CD4-positive, alpha-beta T cell treated with Interleukin-4 for 4 hours (primary cell): Measurements from ENCODE around the gene DNAJC1.
"Not testable (repeated sequence)": the region's sequence is repeated elsewhere in the genome, so short reads cannot be mapped to it uniquely, and the experiment has no call there.

Experiments used
- DNase-seq: peaks from one replicate; pipeline ENCODE4 v3.0.0-alpha.2; 2020

The DNAJC1 gene

DNA sequence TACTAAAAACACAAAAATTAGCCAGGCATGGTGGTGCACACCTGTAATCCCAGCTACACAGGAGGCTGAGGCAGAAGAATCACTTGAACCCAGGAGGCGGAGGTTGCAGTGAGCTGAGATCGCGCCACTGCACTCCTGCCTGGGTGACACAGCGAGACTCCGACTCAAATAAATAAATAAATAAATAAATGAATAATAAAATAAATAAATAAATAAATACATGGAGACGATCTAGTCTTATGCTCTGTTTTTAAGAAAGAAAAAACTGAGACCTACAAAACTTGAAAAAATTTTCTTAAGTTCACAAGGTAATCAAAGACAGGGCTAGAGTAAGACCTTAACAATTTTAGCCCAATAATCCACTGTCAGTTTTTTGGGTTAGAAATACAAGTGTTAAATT, 181.3 kb downstream of the DNAJC1 start:
- not testable (repeated sequence) for DNase-seq

- no peak for DNase-seq
Observed at GRCh38 chr10:21820952-21821351, 182.6 kb downstream of the DNAJC1 start.

GRCh38 chr10:21818416-21818815, 185.1 kb downstream of the DNAJC1 start:
- DNase-seq, result not testable (repeated sequence)

DNA sequence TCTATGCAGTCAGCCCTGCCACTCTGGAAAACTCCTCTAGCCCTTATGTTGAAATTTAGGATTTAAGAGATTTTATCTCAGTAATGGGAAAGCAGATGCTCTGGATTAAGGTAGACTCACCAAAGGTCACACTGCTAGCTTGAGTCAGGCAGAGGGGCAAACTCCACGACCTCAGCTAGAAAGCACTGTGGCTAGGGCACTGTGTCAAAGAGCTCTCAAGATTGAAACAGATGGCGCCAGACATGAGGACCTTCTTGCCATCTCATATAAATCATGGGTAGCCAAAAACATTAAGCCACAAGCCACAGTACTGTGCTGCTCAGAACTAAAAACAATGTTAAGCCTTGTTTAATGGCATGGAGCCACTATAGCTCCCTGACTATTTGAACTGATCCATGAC, 188.7 kb downstream of the DNAJC1 start:
- no peak for DNase-seq

DNA sequence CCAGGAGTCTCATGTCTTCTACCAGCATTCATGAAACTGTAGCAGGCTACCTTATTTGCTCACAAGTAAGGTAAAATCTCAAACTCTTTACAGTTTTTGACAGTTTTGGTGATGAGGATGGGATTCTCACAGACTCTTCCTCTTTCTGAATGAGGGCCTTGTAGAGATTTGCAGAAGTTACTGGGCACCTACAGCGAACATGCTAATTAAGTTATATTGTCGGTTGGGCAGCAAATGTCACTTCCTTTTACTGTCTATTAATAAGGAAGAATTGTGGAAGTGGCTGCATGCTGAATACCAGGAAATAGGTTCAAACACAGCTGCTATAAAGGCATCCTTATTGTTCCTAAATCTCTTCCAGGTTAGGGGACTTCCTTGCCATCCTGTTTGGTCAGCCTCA, 189.6 kb downstream of the DNAJC1 start:
- DNase-seq, result no peak

DNA sequence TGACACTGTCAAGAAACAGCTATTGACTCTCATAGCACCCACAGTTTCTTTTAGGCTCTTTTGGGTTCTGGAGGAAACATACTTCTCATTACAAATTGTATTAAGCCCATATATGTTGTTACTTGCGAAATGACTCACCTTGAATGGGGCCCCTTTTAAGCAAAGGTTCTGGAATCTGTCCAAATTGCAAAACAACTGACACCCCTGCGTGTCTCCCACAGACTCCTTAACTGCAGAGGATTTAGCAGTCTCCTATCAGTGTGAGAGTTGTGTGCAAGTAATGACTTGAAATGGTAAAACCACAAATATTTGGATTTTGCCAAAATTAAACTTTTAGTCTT, 192.3 kb downstream of the DNAJC1 start:
- no peak for DNase-seq

DNA sequence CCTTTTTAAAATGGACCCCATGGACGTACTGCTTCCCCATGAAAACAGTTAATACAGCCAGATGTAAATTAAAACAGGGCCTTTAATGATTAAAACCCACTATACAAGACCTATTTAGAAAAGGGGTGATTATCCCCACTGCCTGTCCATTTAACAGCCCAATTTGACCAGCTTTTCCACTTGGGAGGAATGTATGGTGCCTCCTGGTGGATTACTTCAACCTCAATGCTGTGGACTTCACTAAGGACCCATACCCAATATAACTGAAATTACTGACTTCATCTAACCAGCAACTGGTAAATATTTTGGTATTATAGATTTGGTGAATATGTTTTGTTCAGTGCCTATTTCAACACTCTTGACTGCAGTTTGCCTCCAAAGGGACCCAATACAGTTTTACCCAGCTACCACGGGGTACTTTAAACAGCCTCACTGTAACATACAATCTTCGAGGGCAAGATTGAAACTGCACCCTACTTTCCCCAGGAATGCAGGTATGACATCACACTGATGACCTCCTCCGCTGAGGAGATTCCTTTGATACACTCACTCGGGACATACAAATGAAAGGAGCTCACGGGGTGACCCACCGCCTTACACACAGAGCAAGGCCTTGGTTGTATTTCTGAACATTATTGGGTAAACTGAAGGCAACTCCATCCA, 192.8 kb downstream of the DNAJC1 start:
- no peak for DNase-seq

GRCh38 chr10:21808550-21808949, 195.0 kb downstream of the DNAJC1 start:
- no peak for DNase-seq

DNA sequence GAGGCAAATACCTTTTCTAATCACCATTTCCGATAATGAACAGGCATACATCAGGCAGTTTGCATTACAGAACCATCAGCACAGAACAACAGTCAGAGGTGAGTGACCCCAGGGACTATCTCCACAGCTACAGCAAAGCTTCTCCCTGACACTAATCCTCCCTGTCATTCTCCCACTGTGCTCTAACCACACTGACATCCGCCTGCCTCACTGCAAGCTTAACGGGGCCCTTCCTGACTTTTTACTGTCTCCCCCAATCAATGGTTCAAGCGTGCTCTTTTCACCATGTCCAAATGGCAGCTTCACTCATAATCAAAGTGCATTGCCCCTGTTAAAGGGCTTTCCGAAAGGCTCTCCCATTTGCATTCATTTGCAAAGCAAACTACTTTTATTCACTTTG, 196.3 kb downstream of the DNAJC1 start:
- DNase-seq, result no peak

DNA sequence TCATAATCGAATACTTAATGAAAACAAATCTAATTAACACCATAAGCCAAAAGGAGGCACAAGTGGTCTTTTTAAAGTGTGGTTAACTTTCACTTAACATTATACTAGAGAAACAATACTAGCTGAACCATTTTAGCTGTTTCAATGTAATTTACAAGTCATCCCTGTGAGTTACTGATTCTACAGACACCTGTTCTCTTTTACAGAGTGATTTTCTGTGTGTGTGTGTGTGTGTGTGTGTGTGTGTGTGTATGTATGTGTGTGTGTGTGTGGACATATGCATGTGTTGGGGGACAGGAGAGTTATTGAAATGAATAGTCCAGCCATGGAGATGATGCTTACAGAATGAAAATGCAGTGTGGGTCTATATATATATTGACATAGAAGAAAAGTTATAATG, 200.2 kb downstream of the DNAJC1 start:
- DNase-seq, result no peak

DNA sequence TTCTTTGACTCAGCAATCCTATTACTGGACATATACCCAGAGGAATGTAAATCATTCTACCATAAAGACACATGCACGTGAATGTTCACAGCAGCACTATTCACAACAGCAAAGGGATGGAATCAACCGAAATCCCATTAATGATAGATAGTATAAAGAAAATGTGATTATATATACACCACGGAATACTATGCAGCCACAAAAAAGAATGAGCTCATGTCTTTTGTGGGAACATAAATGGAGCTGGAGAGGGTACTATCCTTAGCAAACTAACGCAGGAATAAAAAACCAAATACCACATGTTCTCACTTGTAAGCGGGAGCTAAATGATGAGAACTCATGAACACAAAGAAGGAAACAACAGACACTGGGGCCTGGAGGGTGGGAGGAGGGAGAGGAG, 201.9 kb downstream of the DNAJC1 start:
- DNase-seq, result no peak

DNA sequence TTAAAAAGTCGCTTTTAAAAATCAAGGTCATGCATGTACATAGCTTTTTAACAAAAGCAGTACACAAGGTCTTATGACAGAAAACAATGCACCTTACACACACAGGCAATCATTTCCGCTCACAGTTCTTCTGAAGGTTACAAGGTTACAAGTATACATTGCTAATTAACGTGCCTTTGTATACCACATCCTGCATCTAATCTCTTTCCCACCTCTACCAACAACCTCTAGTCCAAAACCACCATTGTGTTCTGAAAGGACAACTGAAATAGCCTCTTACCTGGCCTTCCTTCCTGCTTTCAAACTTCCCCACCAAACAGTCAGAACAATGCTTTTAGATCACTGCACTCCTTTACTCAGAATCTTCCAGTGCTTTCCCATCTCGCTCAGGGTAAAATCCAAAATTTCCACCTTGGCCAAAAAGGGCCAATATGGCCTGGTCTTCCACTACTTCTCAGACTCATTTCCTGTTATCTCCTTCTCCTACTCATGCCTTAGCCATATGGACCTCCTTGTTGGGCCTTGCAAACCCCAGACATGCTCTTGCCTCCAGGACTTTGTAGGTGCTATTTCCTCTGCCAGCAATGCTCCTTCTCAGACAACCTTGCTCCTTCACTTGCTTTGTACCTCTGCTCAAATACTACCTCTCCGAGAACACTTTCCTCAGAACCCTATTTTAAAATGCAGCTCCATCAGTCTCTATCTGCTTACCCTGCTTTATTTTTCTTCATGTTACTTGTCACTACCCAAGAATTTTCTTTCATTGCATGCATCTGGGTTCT, 205.4 kb downstream of the DNAJC1 start:
- peak; percentile 15 for DNase-seq

GRCh38 chr10:21797533-21797932, 206.0 kb downstream of the DNAJC1 start:
- DNase-seq, result no peak

DNA sequence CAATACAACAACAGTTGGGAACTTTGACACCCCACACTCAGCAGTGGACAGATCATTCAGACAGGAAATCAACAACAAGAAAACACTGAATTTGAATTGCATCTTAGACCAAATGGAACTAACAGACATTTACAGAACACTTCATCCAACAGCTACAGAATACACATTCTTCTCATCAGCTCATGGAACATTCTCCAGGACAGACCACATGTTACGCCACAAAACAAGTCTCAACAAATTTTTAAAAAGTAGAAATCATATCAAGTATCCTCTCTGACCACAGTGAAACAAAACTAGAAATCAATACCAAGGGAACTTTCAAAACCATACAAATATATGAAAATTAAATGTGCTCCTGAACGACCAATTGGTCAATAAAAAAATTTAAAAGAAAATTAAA, 212.3 kb downstream of the DNAJC1 start:
- DNase-seq, result no peak

DNA sequence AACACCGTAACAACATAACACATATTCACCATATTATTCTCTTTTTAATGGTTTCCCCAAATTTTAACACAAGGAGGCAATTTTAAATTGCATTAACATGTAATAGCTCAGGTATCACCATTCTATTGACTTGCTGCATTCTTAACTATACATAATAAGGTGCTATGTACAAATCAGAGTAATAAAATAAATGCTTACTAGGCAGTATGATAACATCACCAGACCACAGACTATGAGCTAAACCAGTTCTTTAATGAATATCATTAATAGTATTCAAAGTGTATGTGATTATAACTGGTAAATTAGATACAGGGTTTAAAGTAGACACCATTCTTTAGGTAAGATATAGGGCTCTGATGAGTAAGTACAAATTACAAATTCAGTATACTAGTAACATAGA, 226.6 kb downstream of the DNAJC1 start:
- no peak for DNase-seq

DNA sequence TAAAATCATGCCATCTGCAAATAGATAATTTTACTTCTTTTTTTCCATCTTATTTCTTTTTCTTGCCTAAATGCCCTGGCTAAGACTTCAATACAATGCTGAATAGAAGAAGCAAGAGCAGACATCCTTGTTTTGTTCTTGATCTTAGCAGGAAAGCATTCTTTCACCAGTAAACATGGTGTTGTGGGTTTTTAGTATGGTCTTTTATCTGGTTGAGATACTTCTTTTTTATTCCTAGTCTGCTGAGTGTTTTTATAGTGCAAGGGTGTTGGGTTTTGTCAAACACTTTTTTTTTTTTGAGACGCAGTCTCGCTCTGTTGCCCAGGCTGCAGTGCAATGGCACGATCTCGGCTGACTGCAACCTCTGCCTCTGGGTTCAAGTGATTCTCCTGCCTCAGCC, 232.3 kb downstream of the DNAJC1 start:
- DNase-seq, result no peak

DNA sequence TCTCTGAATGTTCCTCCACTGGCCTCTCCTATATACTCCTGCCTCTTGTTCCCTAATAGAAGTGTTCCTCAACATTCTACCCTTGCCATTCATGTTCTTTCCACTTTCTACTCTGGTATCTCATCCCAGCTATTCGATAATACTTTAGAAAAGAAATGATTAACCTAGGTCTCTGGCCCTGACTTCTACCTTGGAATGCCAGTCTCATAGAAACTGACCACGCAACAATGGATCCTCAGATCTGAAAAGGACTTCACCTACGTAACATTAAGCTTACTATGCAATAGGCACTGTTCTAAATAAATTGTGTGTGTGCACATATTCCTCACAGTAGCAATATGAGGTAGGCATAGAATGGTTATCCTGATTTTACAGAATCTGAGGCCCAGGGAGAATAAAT, 234.5 kb downstream of the DNAJC1 start:
- no peak for DNase-seq

GRCh38 chr10:21764466-21765189, 238.9 kb downstream of the DNAJC1 start:
- no peak for DNase-seq

DNA sequence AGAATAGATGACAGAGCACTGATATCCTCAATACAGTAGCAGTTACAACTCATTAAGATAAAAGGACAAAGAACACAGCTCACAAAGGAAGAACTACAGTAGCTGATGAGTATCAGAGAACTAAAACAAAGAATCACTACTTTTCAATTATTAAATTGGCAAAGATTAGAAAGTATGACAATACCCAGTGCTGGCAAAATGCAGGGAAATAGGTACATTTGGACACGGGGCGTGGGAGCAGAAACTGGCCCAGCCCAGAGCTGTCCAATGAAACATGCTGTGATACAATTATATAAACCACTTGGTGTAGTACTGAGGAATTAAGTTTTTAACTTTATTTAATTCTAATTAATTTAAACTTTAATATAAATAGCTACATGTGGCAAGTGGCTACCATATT, 243.2 kb downstream of the DNAJC1 start:
- no peak for DNase-seq

GRCh38 chr10:21759232-21759631, 244.3 kb downstream of the DNAJC1 start:
- no peak for DNase-seq

DNA sequence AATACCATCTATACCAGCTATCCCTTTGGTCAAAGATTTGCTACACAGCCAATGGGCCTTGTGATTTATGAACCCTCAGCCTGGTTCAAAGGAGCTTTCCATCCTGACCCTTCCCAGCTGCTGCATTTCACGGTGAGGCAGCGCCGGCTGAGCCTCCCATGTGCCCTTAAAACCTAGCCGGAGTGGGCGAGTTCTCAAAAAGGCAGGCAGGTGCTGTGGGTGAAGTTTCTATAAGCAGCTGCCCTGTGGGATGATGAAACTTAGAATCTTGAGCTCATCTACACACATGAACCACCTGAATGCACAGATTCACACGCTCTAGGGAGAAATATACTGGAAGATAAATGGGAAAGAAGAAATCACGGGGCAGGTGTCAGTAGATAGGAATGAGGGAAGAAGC, 244.8 kb downstream of the DNAJC1 start:
- DNase-seq, result no peak

- no peak for DNase-seq
Observed at GRCh38 chr10:21758239-21758638, 245.3 kb downstream of the DNAJC1 start.

- DNase-seq, result no peak
Observed at GRCh38 chr10:21757185-21757901, 246.2 kb downstream of the DNAJC1 start.

DNA sequence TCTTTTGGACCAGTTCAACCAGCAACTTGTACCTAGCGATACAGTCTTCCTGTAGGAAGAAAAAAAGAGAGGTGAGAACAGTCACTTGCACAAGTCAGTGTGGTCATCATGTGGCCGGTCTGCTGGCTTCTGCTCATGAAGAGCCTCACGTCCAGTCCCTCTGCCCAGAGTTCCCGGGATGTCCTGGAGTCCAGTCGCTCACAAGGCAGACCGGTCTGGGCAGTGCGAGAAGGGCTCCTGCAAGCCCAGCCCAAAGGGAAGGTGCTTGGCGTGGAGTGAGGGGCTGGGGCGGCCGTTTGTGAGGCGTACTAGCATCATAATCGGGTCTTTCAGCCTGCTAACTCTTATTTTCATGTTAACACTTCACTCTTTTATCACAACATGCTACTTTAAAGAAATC, 246.8 kb downstream of the DNAJC1 start:
- DNase-seq, result no peak
